NCI-H460 (cell line): Measurements from ENCODE around the gene ADD3. TPM values are rescaled to one million over a fixed set of nuclear protein-coding genes. Genes with fewer than 3 reads are reported as not detected.

Source experiments
- DNase-seq: peaks from one replicate; pipeline ENCODE4 v3.0.0-alpha.2; 2016; ENCODE audit warnings: low read depth; ENCODE audit errors: extremely low read depth
- total RNA-seq: library from RNA; depleted of rRNA; stranded (reverse); fragments of >200 nt; shearing (Covaris generic); gene quantifications from 2 replicates; pipeline ENCODE4 v1.2.3, GENCODE V29; 2014

ADD3 gene
- total RNA-seq, 1 experiment from 2014 or later = 68.3 TPM

DNA sequence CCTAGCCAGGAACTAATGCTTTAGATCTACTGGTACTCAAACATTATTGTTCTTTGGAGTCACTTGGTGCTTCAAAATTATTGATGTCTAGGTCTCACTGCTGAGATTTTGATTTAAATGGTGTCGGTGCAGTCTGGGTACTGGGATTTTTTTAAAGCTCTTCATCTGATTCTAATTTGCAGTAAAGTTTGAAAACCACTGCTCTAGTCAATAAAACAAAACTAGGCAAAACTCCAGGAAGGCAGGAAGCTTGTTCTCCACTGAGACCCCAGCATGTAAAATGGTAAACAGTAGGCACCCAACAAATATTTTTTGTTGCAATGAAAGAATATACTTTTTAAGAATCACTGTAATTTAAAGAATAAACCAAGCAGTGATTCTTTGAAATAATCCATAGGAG lies 49.7 kb downstream of the ADD3 start:
- no peak for DNase-seq

- DNase-seq = no peak
Measured at GRCh38 chr10:110058212-110058611, 50.4 kb downstream of the ADD3 start.

GRCh38 chr10:110059925-110060324 lies 52.1 kb downstream of the ADD3 start:
- DNase-seq = no peak

GRCh38 chr10:110061687-110062086 lies 53.9 kb downstream of the ADD3 start:
- DNase-seq = no peak

- DNase-seq = no peak
Measured at GRCh38 chr10:110065269-110065668, 57.5 kb downstream of the ADD3 start.

DNA sequence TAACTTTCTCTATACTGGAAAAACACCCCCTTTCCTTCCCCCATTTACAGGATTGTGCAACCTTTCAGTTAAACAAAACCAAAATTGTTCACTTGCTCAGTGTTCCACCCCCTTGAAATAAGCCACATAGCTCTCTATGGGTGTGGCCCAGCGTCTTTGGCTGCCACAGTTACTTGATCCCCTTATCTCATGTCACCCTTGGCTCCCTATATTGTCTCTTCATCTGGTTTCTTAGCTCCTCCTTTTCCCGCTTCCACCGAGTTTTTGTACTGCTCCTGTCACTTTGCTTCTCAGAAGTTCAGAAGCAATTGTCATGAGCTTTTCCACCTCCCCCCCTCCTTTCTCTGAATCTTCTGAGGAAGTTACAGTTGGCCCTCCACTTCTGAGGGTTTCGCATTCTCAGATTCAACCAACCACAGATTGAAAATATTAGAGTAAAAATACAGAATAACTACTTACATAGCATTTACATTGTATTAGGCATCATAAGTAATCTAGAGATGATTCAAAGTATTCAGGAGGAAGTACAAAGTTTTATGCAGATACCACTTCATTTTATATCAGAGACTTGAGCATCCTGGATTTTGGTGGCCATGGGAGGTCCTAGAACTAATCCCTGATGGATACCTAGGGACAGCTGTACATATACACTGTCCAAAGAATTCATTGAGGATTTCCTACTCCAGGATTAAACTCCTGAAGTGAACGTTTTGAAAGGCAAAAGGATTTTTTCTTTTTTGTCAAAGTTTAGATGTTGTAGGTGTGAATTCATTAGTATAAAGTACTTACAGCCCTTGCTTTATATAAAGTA lies 60.4 kb downstream of the ADD3 start:
- no peak for DNase-seq

DNA sequence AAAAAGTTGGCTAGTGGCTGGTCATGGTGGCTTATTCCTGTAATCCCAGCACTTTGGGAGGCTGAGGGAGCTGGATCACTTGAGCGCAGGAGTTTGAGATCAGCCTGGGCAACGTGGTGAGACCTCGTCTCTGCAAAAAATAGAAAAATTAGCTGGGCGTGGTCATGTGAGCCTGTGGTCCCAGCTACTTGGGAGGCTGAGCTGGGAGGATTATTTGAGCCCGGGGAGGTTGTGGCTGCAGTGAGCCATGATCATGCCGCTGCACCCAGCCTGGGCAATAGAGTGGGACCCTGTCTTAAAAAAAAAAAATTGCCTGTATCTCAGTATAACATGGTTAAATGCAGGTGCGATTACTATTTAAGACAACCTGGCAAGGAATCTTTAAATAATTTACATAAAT lies 61.0 kb downstream of the ADD3 start:
- no peak for DNase-seq

- no peak for DNase-seq
Measured at GRCh38 chr10:110069502-110069982, 61.8 kb downstream of the ADD3 start.

GRCh38 chr10:110073896-110074295 lies 66.1 kb downstream of the ADD3 start:
- DNase-seq = no peak

DNA sequence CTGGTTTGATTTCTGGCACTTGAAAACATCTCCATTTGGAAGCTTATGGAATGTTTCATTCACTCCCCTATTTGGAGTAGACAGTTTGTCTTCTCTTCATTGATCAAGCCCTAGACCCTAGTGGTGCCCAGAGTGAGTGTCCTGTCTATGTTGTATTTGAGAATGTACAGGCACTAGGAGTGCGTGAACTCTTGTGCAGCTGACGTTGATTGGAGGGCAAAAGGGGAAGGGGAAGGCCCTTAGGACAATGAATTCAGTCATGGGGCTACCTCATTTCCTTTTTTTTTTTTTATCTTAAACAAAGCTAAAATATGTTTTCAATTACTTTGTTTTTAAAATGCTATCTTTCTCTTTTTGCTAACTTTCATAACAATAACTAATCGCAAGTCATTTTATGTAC lies 66.5 kb downstream of the ADD3 start:
- DNase-seq = no peak

- DNase-seq = peak; percentile 59
Measured at GRCh38 chr10:110074758-110075671, 67.2 kb downstream of the ADD3 start.

GRCh38 chr10:110075686-110076085 lies 67.9 kb downstream of the ADD3 start:
- no peak for DNase-seq

- DNase-seq = peak; percentile 67
Measured at GRCh38 chr10:110076559-110077318, 69.0 kb downstream of the ADD3 start.

DNA sequence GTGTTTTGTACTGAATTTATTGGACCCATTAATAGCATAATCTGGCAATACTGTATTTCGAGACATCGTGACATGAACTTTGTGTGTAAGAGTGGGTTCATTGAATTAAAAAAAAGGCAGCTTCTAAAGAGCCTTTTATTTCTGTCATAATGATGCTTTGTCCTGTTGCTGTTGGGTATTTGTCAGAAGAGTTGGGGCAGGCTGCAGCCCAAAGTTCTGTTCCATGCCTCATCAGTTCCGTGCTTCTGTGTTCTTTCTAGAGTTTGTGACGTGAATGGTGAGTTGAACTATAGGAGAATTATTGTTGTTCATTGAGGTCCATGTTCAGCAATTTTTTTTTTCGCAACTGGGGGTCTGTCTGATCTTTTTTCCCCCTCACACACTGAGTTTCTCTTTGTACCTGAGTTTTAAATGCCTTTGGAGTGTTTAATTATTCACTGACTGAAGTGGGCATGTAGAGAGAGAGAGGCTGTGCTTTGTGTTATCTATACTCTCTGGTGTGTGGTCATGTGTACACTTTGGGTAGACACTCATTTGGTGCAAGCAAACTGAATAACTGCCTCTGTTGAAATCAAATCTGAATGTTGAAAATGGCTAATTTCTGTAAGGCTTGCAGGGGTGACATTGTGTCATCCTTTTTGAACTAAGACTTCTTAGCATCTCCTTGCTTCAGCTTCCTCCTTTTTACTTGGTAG lies 69.8 kb downstream of the ADD3 start:
- no peak for DNase-seq

DNA sequence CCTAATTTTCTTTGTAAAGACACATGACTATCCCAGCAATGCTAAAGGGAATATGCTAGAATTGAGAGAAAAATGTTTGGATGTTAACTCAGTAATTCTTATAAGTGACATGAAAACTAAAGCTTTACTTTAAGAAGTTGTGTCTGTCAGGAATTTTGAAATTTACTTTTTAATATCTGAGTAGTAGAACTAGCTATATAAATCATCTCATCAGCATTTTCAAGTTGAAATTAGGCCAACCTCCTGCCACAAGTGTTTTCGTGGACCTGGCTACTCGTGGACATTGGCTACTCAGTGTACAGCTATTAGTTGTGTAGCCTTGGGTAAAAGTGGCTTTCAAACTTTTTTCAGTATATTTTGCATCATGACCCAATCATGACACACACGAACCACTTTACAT lies 70.5 kb downstream of the ADD3 start:
- no peak for DNase-seq

GRCh38 chr10:110081911-110082310 lies 74.1 kb downstream of the ADD3 start:
- no peak for DNase-seq

- DNase-seq = no peak
Measured at GRCh38 chr10:110083884-110084283, 76.1 kb downstream of the ADD3 start.

DNA sequence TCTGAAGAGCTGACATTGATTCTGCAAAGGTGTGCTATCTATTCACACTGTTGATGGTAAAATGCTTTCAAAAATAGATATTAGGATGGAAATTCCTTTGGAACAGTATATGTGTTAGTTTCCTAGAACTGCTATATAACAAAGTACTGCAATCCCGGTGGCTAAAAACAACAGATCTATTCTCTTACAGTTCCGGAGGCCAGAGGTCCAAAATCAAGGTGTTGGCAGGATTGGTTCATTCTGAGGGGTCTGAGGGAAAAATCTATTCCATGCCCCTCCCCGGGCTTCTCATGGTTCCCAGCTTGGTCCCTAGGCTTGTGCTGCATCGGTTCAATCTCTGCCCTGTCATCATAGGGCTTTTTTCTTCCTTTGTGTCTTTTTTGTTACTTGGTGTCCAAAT lies 79.9 kb downstream of the ADD3 start:
- no peak for DNase-seq

GRCh38 chr10:110088367-110089104 lies 80.8 kb downstream of the ADD3 start:
- no peak for DNase-seq

DNA sequence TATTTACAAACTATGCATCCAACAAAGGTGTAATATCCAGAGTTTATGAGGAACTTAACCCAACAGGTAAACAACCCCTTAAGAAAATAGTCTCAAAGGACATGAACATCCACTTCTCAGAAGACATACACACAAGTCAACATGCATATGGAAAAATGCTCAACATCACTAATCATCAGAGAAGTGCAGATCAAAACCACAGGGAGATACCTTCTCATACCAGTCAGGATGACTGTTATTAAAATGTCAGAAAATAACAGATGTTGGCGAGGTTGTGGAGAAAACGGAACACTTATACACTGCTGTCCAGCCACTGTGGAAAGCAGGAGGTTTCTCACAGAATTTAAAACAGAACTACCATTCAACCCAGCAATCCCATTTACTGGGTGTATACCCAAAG lies 84.0 kb downstream of the ADD3 start:
- DNase-seq = no peak
